Fibroblast of peridontal ligament (primary cell): ENCODE results near the gene BZW2.
"Not testable (repeated sequence)": the region's sequence is repeated elsewhere in the genome, so short reads cannot be mapped to it uniquely, and the experiment has no call there.

Experiments
- DNase-seq: peaks from one replicate; pipeline ENCODE4 v3.0.0-alpha.2; 2010; ENCODE audit errors: extremely low read depth

The BZW2 gene

DNA sequence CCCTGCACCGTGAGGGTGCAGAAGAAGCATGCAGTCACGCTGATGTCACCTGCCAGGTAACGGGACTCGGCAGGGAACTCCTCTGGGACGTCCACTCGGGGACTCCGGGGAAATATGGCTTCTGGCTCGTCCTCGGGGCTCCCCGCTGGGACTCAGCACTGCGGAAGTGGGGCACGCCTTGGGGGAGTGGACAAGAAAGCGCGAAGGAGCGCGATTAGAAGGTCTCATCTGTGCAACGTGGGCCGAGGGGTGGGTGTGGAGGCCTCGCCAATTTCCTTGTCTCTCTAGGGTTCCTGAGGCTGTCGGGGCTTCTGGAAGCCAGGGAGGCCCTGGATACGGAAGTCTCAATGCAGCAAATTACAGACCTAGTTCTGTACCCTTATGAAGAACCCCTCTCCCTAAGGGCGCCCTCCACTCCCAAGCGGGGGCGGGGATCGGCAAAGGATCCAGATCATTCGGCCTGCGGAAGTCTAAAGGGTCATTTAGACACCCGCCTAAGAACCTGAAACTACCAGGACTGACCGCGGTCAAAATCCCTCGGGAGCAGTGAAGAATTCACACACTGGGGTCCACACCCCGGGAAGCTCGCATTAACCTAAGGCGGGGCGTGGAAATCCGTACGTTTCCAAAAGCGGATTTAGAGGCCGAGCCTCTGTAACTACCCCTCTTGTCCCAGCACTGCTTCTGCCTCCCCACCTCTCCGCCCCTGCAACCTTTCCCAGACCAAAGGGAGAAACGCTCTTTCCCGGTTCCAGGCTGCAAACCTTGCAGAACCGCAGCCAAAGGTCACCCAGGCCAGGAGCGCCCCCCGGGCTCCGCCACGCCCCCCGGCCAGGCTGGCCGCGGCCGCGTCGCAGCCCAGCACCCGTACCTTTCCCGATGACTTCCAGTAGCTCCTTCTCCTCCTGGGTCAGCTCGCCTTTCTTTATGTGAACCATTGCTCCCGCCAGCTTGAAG, 1.1 kb upstream of the BZW2 start:
- peak; percentile 52 for DNase-seq

DNA sequence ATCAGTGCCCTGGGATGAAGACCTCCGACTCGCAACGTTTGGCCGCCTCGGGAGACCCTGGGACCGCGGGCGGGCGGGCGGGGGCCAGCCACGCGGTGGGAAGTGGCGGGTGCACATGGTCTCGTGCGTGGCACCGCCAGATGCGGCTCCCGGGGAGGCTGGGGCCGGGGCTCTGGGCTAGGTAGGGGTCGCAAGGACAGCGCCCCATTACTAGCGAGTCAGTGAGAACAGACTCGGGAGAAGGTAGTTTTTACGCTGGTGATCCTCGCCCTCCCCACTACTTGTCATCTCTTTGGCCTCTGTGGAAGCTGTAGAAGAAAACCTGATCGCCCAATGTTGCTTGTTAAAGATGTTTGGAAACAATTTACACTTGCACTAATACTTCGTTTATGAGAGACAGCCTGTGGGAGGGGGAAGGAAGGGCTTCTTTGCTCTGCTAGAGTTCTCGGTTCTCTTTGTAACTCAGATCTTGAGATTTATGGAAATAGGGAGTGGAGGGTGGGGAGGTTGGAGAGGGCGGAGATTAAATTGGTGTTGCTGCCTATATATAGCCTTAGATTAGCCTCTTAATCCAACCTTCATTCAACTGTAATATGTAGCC, 591 bp downstream of the BZW2 start:
- no peak for DNase-seq

DNA sequence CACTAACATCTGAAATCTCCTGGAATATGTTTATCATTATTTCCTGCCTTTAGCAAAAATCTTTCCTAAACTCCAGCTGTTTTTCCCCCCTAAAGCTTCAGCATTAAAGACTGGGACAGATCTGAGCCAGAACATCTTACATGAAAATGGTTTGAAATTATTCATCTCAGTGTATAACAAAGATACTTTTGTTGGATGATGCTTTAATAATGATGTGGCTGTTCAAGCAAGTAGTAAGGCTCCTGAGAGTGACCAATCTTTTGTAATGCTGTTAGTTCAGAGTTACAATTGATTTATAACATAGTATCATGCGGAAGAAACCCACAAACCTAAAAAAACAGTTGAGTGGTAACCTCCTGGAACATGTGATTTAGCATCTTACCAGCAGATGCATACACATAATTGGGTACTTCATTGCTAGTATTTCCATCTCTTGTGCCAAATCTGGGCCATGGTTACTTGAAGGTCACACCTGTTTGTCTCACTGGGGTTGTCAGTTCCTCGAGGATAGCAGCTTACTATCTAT, 1.5 kb downstream of the BZW2 start:
- no peak for DNase-seq

DNA sequence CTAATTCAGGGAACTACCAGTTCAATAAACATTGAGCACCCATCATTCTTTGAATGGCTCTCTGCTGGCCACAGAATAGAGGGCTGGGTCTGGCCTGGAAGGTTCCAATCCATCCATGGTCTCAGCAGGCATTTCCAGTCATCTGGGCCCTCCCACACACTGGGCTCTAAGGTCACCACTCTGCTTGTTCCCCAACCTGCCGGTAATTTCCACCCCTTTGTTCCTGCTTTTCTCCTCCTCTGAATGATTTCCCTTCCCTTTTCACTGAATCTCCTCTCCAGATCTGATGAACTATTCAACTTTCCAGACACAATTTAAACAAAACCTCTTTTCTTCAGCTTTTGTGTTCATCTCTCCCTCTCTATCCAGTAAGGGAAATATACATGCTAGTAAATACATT, 2.6 kb downstream of the BZW2 start:
- DNase-seq = no peak

DNA sequence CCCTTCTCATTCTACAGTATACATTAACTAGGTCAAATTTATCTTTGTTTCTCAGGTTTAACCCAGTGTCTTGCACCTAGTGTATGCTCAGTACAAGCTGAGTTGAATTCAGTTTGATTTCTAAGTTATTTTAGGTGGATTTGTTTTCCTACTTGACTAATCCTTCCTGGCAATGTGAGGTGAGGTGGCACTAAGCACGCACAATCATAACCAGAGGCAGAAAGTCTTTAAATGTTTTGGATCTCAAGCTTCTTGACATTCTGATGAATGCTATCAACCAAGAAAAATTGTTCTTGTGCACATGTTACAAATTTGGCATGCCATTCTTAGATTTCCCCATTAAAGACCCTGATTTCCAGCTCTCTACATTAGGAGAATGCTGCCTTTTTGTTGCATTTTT, 3.2 kb downstream of the BZW2 start:
- DNase-seq = no peak

DNA sequence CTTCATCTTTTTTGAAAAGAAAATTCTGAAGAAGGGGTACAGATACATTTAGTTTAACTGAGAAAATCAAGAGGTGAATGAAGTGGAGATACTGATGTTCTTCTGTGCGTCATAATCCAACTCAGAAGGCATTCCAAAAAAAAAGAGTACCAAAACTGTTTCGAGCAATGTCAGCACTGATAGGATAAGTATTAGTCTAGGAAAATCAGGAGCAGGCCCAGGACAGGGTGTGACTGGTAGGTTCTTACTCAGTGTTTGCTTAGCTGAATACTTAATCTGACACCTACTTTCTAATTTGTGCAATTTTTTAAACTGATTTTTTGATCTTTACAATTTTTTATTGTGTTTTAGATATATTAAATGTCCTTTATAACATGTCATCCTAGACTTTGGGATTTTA, 4.3 kb downstream of the BZW2 start:
- no peak for DNase-seq

DNA sequence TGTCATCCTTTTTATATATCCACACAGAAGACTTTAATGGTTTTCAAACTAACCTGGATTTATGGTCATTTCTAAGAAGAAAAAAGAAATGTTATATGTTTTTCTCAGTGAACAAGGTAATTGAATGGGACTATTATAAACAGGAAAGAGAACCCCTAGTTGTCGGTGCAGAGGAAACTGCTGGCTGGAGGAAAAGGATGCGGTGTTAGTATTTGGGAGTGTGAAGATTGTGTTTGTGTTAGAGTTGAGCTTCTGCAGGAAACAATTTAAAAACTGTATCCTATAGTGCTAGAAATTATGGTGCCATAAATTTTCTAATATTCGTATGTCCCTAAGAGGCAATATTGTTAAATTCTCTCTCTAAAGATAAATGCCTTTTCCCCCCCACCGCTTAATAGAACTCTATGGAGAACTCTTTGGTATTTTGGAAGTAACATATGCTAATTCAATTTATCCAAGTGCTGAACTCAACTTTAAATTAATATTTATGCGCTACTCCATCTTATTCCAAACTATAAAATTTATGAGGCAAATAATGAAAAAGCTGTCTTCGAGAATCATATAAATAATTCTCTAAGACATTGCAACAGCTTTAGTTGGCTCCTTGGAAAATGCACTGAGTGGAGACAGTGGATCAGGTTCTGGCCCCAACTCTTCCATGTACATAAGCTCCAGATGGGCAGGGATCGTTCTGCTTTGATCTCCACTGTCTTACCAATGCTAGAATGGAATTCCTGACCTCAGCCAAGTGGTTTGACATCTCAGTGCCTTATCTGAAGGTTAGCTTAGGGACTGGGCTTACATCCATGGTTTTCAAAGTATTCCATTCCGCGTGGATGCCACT, 5.6 kb downstream of the BZW2 start:
- DNase-seq = no peak

DNA sequence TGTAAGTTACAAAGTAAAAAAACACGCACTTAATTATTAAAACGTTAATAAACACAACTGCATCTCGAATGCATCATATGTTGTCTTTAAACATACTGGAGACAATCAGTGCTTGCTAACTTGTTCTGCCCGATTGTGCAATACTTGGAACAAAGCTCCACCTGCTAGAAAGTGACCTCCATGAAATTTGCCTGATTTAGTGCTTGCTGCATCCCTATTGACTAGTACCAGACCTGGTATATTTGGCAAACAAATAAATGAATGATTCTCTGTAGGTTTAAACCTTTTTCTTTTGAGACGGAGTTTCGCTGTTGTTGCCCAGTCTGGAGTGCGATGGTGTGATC, 6.2 kb downstream of the BZW2 start:
- no peak for DNase-seq

DNA sequence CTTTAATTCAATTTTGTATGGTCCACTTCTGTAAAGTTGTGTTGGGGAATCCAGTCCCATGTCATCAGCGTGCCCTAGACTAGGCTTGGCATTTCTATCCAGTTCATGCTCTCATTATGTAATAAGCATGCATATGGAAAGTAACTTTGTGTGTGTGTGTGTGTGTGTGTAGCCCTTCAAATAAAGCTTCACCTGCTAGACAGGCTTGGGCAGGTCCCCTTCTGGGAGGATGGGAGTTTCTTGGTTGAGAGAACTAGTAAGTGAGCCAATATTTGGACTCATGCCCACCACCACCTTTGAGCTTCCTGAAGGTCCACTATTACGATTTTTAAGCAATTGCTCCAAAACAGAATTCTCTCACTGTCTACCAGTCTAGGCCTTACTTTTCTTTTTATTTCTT, 6.9 kb downstream of the BZW2 start:
- no peak for DNase-seq

DNA sequence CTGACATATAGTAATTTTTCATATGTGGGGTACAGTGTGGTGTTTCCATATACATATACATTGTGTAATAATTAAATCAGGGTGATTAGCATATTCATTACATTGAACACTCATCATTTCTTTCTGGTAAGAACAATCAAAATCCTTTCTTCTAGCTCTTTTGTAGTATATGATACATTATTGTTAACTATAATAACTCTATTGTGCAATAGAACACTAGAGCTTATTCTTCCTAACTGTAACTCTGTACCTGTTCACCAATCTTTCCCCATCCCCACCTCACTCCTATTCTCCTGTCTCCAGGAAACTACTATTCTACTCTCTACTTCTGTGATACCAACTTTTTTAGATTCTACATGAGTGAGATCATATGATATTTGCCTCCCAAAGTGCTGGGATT, 9.4 kb downstream of the BZW2 start:
- no peak for DNase-seq

DNA sequence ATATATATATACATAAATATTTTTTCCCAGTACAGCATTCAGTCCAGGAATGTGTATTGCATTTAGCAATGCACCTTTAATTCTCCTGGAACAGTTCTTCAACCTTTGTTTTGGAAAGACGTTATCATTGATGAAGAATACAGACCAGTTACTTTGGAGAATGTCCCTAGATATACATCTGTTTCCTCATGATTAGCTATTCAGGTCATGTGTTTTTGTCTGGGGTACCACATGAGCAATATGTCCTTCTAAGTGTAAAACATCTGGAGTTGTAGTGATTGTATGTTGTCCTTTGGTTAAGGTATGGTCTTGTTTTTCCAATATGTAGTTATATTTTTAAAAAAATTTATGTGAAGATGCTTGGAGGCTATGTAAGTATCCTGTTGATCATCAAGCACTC, 10.2 kb downstream of the BZW2 start:
- no peak for DNase-seq

DNA sequence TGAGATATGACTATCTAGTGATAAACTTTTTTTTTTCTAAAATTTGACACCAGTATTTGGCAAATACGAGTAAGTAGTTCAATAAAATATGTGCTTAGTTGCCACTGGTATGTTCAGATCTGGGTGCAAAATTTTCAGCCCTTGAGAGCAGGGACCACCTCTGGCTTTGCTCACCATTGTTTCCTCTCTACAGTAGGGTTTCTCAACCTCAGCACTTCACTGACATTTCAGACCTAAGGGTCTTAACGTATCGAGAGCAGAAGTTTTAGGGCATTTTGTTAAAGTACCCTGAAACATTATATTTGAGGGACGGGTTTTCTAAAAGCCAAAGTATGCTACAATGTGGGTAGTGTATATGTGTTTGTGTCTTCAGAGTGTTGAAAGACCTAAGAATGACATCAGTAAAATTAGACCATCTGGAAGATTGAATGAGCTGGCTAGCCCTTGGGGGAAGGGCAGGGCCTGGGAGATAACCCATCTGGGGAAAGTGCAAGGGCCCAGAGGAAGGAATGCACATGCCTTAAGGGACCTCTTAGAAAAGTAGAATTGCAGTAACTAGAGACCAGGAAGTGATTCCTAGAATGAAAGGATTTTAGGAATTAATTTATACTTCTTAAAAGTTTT, 11.8 kb downstream of the BZW2 start:
- peak; percentile 96 for DNase-seq

DNA sequence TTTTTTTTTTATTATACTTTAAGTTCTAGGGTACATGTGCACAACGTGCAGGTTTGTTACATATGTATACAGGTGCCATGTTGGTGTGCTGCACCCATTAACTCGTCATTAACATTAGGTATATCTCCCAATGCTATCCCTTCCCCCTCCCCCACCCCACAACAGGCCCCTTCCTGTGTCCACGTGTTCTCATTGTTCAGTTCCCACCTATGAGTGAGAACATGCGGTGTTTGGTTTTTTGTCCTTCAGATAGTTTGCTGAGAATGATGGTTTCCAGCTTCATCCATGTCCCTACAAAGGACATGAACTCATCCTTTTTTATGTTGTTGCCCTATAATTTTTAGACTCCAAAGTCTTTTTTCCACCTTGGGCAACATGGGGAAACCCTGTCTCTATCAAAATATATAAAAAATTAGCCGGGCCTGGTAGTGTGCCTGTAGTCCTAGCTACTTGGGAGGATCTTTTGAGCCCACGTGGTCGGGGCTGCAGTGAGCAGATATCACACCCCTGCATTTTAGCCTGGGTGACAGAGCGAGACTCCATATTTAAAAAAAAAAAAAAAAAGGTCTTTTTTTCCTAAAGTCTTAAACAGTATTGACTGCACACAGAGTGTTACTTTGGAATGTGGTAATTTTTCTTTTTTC, 14.0 kb downstream of the BZW2 start:
- DNase-seq = not testable (repeated sequence)

DNA sequence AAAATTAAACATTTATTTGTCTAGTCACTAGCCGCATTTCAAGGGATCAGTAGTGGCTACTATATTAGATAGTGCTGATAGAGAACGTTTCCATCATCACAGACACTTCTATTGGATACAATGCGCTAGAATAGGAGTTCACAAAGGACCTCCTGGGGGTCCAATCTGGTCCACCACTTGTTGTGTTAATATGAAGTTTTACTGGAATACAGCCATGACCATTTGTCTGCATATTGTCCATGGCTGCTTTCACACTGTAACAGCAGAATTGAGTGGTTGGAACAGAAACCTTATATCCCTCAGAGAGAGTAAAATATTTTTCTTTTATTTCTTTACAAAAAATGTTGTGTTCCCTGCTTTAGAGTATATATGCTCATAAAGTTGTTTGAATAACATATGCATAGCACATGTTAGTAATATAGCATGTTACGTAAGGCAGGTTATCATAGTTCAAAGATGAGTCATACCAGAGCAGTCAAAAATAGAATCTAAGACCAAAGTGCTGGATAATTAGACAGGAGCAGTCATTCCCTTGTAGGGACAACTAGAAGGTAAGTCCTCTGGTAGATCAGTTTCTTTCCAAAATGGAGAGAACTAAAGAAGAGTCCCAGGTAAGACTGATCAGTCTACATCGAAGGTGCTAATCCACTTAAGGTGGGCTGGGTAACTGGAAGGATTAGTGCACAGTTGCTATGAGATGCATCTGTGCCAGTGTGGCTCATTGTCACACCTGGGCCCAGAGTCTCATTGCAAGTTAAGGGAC, 14.9 kb downstream of the BZW2 start:
- DNase-seq = peak; percentile 74

DNA sequence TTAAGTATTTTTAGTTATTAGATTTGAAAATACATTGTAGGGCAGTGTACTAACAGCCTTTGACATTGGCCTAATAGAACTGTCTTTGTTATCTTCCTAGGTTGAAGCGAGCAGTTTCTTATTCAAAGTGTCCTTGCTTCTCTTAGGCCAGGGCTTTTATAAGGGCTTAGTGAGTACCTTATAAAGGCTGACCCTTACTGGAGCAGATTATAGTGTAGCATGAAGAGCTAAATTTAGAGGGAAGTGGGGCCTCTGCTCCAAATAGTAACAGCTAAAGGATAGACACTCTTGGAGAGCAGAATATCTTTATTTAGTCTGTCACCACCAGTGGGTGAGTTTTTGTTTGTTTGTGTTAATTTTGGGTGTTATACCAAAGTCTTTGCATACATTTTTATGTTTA, 15.9 kb downstream of the BZW2 start:
- no peak for DNase-seq

DNA sequence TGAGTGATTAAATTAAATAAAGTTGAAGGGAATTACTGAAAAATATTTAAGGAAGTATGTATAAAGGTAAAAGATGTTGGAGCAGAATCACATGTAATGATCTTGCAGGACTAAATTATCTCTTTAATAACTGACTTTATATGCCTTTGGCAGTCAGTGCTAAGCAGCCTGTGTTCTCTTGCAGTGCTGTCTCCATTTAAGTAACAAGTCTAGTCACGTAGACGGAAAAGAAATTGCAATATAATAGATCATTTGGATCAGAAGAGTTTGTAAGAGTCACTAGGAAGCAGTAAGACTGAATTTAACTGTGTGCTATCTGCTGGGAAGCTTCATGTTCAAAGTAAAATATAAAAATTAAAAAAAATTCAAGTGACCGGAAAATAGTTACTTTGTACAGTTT, 21.4 kb downstream of the BZW2 start:
- no peak for DNase-seq

DNA sequence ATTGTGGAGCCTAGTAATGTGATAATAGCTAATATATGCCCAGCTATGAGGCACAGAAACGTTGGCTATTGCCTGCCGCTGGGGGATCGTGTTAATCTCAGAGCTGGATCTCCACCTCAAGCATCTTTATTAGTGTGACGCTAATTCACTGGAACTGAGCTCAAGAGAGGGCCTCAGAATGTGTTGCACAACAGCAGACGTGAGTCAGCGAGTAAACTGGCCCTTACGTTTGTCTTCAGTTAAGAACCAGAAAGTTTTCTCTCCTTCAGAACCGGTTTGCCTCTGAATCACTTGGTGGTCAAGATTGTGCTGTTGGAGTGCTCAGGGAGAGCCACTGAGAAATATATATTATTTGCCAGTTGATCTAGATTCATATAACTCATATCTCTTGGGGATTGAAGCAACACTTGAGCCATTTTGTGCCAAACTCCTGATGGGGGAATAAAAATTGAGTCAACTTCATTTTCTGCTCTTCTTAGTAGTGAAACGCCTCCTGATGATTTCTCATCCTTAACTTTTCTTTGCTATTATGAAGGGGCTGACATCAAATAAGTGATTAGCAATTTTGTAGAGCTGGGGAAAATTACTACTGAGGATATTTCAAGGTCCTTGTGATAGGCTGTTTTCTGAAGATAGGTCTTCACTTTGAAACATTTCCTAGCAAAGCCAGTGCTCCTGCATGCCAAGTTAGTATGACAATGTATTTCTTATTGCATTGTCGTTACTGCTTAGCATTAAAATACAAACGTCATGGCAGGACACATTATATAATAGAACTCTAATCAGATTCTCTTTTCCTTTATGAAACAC, 22.3 kb downstream of the BZW2 start:
- DNase-seq = peak; percentile 100

DNA sequence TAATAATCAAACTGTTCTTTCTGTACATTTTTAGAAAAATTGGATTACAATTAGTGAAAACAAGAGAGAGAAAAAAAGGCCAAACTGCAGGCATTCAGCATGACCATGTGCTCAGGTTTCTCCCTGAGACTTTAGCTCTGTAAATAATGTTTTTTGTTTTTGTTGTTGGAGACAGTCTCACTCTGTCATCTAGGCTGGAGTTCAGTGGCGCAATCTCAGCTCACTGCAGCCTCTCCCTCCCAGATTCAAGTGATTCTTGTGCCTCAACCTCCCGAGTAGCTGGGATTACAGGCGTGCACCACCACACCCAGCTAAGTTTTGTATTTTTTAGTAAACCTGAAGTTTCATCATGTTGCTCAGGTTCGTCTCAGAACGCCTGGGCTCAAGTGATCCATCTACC, 23.0 kb downstream of the BZW2 start:
- peak; percentile 39 for DNase-seq

DNA sequence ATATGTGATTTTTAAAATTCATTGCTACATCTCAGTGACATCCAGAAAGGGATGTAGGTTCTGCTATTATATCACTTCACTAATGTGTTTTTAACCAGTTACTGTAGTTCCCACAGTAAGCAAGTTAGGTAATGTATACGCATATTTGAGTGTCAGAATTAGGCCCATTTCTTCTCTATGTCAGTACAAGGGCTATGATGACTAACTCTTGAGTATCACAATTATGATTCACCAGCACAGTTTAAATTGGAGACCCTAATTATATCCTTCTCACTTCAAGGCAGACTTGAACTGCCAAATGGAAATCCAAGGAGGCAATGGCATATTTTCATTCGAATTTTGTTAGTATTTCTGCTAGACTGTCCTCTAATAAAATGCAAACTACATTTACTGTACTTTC, 23.6 kb downstream of the BZW2 start:
- DNase-seq = peak; percentile 43

DNA sequence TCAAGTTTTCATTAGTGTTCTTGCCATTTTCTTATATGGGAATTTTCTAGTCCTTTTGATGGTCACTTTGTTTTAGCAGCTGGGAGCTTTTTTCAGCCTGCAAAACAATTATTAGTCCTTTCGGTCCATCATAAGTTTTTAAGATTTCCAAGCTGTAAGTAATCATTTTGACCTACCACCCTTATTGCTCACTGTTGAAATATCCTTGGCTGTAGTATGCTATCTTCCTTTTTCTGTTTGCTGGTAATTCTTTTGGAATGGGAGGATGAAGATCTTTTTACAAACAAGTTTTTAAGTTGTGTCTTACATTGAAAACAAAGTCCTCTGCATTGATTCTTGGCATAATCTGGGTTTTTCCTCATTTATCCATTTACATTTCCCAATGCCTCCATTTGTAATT, 24.0 kb downstream of the BZW2 start:
- DNase-seq = peak; percentile 80
